Esophagus muscularis mucosa (tissue), 4 donors: ENCODE results near the gene DAB1. TPM values are rescaled to one million over a fixed set of nuclear protein-coding genes. Genes with fewer than 3 reads are reported as not detected.

Source experiments
- DNase-seq: peaks from one replicate; pipeline ENCODE4 v3.0.0-alpha.2; 2017; ENCODE audit errors: extremely low spot score
- H3K27ac ChIP-seq, 4 donors: fragments of 200-600 bp; sonication (generic); replicated peaks in 1 of 4; 1 replicate in 3 of 4; 2 replicates in 1 of 4; pipeline ENCODE4 v1.5.1; 2016 to 2019; ENCODE audit warnings: mild to moderate bottlenecking in 1 of 4
- H3K27me3 ChIP-seq, 4 donors: fragments of 200-600 bp; sonication (generic); one replicate each; pipeline versions ENCODE4 v1.5.1 to v1.6.0; 2016 to 2019
- H3K36me3 ChIP-seq, 4 donors: fragments of 200-600 bp; sonication (generic); one replicate each; pipeline ENCODE4 v1.5.1; 2016 to 2019
- H3K4me1 ChIP-seq, 4 donors: fragments of 200-600 bp; sonication (generic); one replicate each; pipeline ENCODE4 v1.5.1; 2016 to 2019
- H3K4me3 ChIP-seq, 4 donors: fragments of 200-600 bp; sonication (generic); 1 replicate in 2 of 4; 2 replicates in 2 of 4; pipeline ENCODE4 v1.5.1; 2016 to 2019; ENCODE audit warnings: mild to moderate bottlenecking in 4 of 4, moderate library complexity in 1 of 4
- H3K9me3 ChIP-seq, 4 donors: fragments of 200-600 bp; sonication (generic); 1 replicate in 3 of 4; 2 replicates in 1 of 4; pipeline ENCODE4 v1.5.1; 2016 to 2019
- CTCF ChIP-seq, 3 experiments: fragments of 200-600 bp in 2 of 3; fragments of 450-650 bp in 1 of 3; sonication (generic) in 2 of 3; IDR thresholded peaks; one replicate each; pipeline ENCODE4 v1.5.1; 2017 to 2019; ENCODE audit warnings: antibody characterized with exemption in 3 of 3, mild to moderate bottlenecking in 2 of 3, moderate library complexity in 1 of 3
- EP300 ChIP-seq: sonication (generic); formaldehyde crosslinking; IDR thresholded peaks from one replicate; pipeline ENCODE4 v1.6.1; 2017; ENCODE audit warnings: antibody characterized with exemption
- POLR2A ChIP-seq: fragments of 450-650 bp; IDR thresholded peaks from one replicate; pipeline ENCODE4 v1.6.1; 2017; ENCODE audit warnings: antibody characterized with exemption, moderate library complexity, mild to moderate bottlenecking, low read depth
- POLR2AphosphoS5 ChIP-seq, 2 donors: sonication (generic); formaldehyde crosslinking; IDR thresholded peaks; one replicate each; pipeline ENCODE4 v1.6.1; 2017; ENCODE audit warnings: antibody characterized with exemption in 2 of 2
- WGBS: methylation state at CpG from one replicate; pipeline ENCODE4 v1.1.5; 2018; 5-methylcytosine and 5-hydroxymethylcytosine counted together
- intact Hi-C: fragments of 100-400 bp; cut with DNase I; formaldehyde crosslinking; loops from one replicate; pipeline ENCODE4 v1.15.1; 2023
- total RNA-seq, 4 donors: library from RNA; depleted of rRNA; stranded (reverse); fragments of >200 nt; gene quantifications; one replicate each; pipeline versions ENCODE4 v1.1.0 to v1.2.1, GENCODE V29; 2016

DAB1 gene
- total RNA-seq, 4 donors from 2014 or later = 0.26 to 1.3 (median 0.37) TPM

DNA sequence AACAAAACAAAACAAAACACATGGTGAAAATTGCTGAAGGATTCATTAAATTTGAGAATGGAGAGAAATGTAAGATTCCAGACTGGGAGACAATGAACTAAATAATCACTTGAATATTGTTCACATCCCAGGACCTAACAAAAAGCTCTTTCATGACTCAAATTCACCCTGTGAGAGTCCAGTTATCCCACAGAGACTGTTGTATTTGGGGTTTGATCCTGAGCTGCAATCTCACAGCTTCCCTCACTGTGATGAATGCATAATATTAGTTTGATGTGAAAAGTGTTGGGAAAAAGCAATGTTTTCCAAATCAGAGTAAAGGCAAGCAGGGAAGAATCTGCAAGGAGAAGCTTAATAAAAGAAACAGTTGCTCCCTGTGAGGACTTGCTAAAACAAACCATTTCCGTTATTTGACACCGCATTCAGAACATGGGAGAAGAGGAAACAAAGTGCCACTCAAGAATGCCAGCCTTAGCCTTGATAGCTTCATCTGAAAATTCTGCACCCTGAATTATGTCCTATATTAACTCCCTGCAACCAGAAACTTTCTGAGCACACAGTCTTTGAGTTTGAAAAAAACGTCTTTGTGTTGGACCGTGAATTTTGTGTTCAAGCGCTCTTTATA lies 208.8 kb downstream of the DAB1 start:
- intact Hi-C loops = no loop called here
- 65% methylated on average over 5 of the region's 5 CpGs for WGBS
- Histone ChIP-seq H3K27ac (no peak overlapping the region), H3K36me3 (no peaks in the 10 kb centered on the region), H3K9me3 (no peaks in the 10 kb centered on the region), H3K27me3 (no peaks in the 10 kb centered on the region), H3K4me3 (no peak overlapping the region), H3K4me1 (no peaks in the 10 kb centered on the region)
- TF ChIP-seq POLR2A = no peak
- TF ChIP-seq POLR2AphosphoS5 (IDR thresholded peaks at IDR 0.05) = no peak
- TF ChIP-seq CTCF (IDR thresholded peaks at IDR 0.05) = no peak
- no peak for TF ChIP-seq EP300
- DNase-seq = no peak

- H3K27me3 ChIP-seq = no peaks in the 10 kb centered on the region
- H3K27ac ChIP-seq = no peak overlapping the region
- H3K4me3 ChIP-seq = no peak overlapping the region
- H3K4me1 ChIP-seq = no peaks in the 10 kb centered on the region
- DNase-seq = no peak
- 74% methylated on average over 2 of the region's 2 CpGs for WGBS
- no peaks in the 10 kb centered on the region for H3K9me3 ChIP-seq
- intact Hi-C loops = no loop called here
- no peaks in the 10 kb centered on the region for H3K36me3 ChIP-seq
- TF ChIP-seq POLR2A (no peak), CTCF (IDR thresholded peaks at IDR 0.05) (no peak), POLR2AphosphoS5 (IDR thresholded peaks at IDR 0.05) (no peak), EP300 (no peak)
These were observed 213.0 kb downstream of the DAB1 start for GRCh38 chr1:57210881-57211280.

DNA sequence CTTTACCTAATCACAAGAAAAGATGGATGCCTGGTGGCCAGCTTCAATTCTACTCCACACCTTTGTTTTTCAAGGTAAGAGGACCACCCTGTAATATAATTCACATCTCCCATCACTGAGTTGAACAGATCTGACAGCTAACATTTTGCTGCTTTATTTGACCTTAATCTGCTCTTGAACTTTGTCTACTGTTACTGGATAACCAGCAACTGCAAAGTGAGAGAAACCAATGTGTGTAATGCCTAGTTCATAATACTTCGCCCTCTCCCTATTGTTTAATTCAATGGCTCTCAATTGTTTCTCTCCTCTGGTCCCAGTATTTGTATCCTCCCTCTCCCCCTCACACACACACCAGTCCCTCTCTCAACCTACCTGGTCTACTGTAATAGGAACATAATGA lies 214.4 kb downstream of the DAB1 start:
- intact Hi-C loops = no loop called here
- no peak for DNase-seq
- Histone ChIP-seq H3K4me1 (no peaks in the 10 kb centered on the region), H3K4me3 (no peak overlapping the region), H3K27ac (no peak overlapping the region), H3K36me3 (no peaks in the 10 kb centered on the region), H3K9me3 (no peaks in the 10 kb centered on the region), H3K27me3 (no peaks in the 10 kb centered on the region)
- 94% methylated on average over 1 of the region's 1 CpG for WGBS
- TF ChIP-seq POLR2AphosphoS5 (IDR thresholded peaks at IDR 0.05) = no peak
- no peak for TF ChIP-seq EP300
- TF ChIP-seq POLR2A = no peak
- TF ChIP-seq CTCF (IDR thresholded peaks at IDR 0.05) = no peak

- Histone ChIP-seq H3K27ac (no peak overlapping the region), H3K4me1 (no peaks in the 10 kb centered on the region), H3K36me3 (no peaks in the 10 kb centered on the region), H3K9me3 (no peaks in the 10 kb centered on the region), H3K27me3 (no peaks in the 10 kb centered on the region), H3K4me3 (no peak overlapping the region)
- TF ChIP-seq EP300 (no peak), CTCF (IDR thresholded peaks at IDR 0.05) (no peak), POLR2AphosphoS5 (IDR thresholded peaks at IDR 0.05) (no peak), POLR2A (no peak)
- intact Hi-C loops = no loop called here
- 85% methylated on average over 1 of the region's 1 CpG for WGBS
- no peak for DNase-seq
These were observed 215.0 kb downstream of the DAB1 start for GRCh38 chr1:57208741-57209302.

DNA sequence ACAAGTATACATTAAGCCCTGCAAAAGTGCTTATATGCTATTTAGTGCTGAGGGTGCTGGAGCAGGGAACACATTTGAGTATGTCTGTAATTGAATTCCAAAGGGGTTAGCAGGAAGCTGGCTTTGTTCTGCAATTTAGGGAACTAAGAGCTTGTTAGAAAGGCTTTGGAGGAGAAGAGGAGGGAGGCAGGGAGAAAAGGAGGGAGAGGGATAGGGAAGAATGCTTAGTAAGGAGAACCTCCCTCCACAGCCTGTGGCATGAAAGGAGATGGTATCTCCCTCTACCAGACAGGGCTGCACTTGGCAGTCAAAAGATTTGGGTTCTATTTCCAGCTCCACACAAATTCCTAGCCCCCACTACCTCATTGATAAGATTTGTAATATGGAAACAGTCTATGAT lies 217.8 kb downstream of the DAB1 start:
- H3K36me3 ChIP-seq = no peaks in the 10 kb centered on the region
- H3K27me3 ChIP-seq = no peaks in the 10 kb centered on the region
- no peaks in the 10 kb centered on the region for H3K9me3 ChIP-seq
- no peak overlapping the region for H3K4me3 ChIP-seq
- no peak for TF ChIP-seq POLR2AphosphoS5 (IDR thresholded peaks at IDR 0.05)
- TF ChIP-seq POLR2A = no peak
- TF ChIP-seq CTCF (IDR thresholded peaks at IDR 0.05) = no peak
- TF ChIP-seq EP300 = no peak
- intact Hi-C loops = no loop called here
- no peak overlapping the region for H3K27ac ChIP-seq
- H3K4me1 ChIP-seq = no peaks in the 10 kb centered on the region
- no peak for DNase-seq
